Peyer's patch (tissue), 4 donors: ENCODE results near the gene ANKRD44.

Source experiments
- CTCF ChIP-seq, 6 experiments: fragments of 450-650 bp in 4 of 6; fragments of 200-600 bp in 2 of 6; sonication (generic) in 1 of 6; IDR thresholded peaks; one replicate each; pipeline ENCODE4 v1.5.1; 2017 to 2019; ENCODE audit warnings: antibody characterized with exemption in 6 of 6, mild to moderate bottlenecking in 3 of 6, moderate library complexity in 1 of 6
- POLR2A ChIP-seq, 2 donors: fragments of 450-650 bp; IDR thresholded peaks; one replicate each; pipeline ENCODE4 v1.5.1; 2017; ENCODE audit warnings: antibody characterized with exemption in 2 of 2, mild to moderate bottlenecking in 2 of 2, moderate library complexity in 2 of 2

- TF ChIP-seq POLR2A (IDR thresholded peaks at IDR 0.05) = no peak
- TF ChIP-seq CTCF (IDR thresholded peaks at IDR 0.05) = no peak
Measured at GRCh38 chr2:196968516-196968915, 342.1 kb downstream of the ANKRD44 start.
